ENCODE measurements around the gene SLC38A3.

Gene SLC38A3

DNA sequence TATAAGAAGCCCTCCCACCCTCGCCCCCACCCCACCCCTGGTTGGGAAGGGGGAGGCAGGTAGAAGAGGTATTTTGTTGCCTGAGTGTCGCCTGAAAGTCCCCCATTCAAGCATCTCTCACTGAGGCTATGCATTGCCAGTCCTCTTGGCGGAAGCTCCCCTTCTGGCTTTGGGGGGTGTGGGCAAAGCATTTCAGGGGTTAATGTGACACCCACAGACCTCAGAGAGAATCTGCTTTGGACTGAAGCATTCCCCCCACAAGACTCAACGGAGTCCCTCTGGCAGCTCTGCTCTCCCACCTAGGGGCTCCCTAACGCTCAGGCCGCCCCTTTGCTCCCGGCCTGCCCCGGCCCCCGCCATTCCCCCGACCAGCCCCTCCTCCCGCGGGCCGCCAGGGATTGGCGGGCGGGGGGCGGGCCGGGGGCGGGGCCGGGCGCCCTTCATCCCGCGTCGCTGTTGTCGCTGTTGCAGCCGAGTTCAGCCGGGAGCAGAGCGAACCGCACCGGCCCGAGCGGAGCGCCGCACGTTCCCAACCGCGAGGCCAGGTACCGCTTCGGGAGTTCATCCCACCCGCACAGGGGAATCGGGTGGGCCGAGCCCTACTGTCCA lies at the start of gene SLC38A3:
Gene SLC38A3 (plus strand): TSS at position 468 of the 609 bp plus-strand sequence. CDS start 8,929 bp downstream, outside the sequence.
- no peak for DNase-seq (ENCODE audit: low spot score)

DNA sequence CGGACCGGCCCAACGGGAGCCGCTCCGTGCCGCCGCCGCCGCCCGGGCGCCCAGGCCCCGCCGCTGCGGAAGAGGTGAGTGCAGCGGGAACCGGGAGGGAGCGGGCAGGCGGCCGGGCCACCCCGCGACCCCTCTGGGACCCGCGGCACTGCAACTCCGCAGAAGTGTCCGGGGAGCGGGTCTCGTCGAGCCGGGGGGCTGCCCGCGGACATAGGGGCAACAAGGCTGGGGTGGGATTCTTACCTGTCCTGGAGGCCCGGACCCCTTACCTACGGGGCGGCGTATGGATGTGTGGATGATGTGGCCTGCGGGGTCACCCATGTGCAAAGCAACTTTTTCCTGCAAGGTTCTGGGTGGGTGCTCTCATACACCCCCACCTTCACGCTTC lies 49.6 kb upstream of the SLC38A3 start:
- DNase-seq (ENCODE audit: low spot score): no peak

DNA sequence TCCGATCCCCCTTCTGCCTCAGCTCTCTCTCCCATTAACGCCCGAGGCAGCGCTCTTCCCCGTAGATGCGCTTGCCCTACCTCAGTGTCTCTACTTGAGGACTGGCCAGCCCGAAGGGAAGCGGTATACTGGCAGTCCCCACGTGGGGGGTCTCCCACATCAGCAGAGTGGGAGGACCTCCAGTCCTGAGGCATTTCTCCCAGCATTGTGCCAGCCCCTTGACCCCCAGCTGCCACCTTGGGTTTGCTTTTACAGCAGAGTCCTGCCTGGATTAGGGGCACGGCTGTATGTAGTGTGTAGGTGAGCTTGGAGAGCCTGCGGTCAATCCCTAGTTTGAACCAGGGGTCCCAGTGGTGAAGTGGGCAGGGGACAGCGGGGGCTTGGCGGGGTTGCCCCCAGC lies 49.2 kb upstream of the SLC38A3 start:
- DNase-seq (ENCODE audit: low spot score): no peak

DNA sequence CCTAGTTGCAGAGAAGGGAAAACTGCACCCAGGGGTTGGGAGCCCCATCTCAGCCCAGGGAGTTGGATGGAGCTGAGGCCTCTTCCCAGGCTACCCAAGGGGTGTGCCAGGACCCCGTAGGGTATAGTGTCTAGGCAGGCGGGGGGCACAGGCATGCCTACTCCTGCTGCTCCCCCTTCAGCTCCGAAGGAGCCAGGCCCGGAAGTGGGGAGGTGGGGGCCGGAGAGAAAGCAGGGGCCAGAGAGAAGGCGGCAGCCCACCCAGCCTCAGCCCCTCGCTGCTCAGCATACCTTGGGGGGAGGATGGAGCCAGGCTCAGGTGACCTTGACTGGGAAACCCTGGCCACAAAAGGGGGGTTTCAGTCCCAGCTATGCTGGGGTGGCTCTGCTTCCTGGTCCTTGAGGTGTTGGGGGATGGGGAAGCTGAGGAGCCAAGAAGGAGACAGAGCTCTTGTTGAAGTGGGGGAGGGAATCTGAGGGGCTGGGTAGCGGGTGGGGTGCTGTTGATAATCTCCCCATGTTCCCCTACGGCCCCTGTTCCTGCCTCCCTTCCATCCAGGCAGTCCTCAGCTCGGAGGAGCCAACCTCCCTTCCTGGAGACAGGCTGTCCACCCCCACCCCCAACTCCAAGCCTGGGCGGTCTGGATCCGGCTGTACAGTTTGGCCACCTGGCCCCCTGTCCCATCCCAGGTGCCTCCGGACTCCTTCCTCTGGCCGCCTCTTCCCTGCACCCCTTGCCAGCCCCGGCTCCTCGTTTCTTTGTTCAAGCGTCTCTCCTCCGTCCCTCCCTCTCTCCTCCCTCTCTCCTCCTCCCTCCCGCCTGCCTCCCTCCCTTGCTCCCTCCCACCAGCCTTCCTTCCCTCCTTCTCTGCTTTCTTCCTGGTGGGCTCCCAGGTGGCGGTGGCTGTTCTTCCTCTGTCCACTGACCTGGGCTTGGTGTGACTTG lies 48.2 kb upstream of the SLC38A3 start:
- DNase-seq (ENCODE audit: low spot score): peak; percentile 44

DNA sequence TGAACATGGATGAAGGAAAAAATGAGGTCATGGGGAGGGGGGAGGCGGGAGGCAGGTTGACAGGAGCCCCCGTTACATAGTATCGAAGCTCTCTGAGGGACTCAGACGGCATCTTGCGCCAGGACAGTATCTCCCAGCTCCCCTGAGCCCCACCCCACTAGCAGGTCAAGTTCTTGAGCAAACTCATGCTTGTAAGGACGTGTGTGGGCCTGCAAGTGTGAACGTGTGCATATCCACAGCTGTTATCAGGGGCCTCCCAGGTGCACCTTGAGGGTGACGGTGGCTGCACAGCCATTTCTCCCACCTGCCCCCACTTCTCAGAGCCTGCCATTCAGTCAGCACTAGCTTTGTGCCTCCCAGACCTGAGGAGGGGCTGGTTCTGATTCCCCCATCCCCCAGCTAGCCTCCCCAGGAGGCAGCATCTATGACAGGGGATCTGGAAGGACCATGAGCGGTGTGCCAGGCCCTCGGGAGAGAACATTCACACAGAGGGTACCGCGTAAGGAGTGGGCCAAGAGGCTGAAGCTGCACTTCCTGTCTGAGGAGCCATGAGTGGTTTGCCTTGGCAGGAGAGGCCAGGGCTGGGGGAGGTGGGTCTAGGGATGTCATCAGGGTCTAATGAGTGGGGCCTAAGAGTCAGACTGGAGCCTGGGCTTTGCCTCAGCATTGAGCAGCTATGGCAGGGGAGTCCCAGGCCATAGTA lies 47.1 kb upstream of the SLC38A3 start:
- no peak for DNase-seq (ENCODE audit: low spot score)

DNA sequence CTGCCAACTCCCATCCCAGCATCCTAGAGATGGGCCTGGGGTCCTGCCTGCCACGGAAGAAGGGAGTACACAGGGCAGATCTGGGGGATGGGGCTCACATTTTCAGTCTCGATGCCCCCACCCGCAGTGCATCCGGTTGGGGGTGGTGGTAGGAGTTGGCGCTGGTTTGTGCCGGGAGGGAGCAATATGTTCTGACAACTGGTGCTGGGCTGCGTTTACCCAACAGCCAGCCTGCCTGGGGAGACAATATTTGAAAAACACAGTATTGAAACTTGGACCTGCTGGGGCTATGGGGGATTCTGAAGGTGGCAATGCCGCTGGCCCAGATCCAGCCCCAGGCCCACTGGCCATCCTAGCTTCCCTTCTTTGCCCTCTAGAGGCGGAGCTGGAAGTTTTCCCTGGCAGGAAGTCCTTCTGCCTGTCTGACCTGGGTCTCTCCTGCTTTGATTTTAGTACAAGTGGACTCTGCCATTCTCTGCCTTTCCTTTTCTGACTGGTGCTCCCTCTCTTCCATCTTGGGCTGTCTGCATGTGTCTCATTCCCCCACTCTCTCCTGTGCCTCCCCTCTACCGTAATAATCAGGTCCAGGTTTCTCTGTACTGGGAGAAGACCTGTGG lies 46.4 kb upstream of the SLC38A3 start:
- DNase-seq (ENCODE audit: low spot score): no peak

DNA sequence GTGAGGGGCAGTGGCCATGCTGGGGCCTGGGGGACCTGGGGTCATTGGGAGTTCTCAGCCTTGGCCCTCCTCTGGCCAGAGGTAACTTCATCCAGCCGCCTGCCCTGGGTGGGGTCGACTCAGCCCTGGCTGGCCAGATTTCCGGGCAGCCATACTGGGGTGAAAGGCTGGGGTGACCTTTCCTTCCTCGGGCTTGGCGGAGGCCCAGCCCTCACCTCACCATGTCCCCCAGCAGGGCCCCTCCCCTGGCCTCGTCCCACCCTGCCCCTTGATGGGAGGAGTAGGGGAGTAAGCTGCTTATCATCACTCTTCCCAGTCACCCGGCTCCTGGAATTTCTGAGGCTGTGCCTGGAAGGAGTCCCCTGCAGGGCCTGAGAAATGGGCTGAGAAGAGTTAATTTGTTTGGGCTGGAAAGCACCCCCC lies 44.5 kb upstream of the SLC38A3 start:
- no peak for DNase-seq (ENCODE audit: low spot score)

DNA sequence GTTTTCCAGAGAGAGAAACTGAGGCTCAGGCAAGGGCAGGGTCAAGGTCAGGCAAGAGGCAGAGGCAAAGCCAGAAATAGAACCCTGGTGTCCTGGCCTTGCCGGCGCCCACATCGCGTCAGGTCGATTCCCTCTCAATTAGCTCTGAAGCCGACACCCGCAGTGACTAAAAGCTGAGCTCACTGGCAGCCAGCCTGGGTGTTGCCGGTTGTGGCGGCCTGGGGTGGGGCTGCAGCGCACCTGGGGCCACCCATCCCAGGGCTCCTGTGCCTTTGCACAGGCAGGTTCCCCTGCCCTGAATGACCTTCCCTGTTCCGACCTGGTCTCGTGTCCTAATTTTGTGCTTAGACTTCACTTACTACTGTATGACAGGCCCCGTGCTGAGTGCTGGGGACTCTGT lies 43.8 kb upstream of the SLC38A3 start:
- DNase-seq (ENCODE audit: low spot score): no peak

DNA sequence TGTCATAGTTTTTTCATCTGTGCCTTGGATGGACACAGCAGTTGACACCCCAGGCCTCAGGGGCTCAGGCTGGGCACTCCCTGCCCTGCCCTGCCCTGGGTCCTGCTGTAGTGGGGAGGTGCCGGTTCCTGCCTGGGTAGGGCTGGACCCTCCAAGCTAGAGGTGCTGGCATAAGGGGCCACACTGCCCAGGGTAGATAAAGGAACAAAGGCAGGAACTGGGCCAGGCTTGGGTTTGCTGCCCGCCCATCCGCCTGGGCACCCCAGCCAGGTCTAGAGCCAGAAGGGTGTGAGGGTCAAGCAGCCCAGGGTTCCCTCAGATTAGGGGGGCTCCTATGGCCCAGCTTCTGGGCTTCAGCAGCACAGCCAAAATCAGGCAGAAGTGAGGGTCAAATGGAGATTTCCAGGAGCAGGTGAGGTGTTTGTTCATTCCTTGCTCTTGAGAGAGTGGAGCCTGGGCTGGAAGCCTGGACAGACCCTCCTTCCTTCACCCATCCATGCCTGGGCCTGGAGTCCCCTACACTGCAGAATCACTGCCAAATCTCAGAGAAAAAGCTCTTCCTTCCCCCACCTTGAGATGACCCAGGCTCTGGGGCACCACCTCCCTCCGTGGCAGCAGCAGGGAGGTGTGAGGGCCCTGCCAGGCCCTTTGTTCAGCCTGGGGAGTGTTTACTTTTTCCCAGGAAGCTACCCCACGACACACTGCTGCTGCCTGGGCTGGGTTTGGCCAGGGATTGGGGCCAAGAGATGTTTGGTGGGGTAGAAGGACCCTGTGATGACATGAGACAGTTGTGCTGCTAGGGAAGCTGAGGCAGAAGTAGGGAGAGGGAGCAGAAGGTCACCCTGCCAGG lies 42.8 kb upstream of the SLC38A3 start:
- DNase-seq (ENCODE audit: low spot score): no peak

DNA sequence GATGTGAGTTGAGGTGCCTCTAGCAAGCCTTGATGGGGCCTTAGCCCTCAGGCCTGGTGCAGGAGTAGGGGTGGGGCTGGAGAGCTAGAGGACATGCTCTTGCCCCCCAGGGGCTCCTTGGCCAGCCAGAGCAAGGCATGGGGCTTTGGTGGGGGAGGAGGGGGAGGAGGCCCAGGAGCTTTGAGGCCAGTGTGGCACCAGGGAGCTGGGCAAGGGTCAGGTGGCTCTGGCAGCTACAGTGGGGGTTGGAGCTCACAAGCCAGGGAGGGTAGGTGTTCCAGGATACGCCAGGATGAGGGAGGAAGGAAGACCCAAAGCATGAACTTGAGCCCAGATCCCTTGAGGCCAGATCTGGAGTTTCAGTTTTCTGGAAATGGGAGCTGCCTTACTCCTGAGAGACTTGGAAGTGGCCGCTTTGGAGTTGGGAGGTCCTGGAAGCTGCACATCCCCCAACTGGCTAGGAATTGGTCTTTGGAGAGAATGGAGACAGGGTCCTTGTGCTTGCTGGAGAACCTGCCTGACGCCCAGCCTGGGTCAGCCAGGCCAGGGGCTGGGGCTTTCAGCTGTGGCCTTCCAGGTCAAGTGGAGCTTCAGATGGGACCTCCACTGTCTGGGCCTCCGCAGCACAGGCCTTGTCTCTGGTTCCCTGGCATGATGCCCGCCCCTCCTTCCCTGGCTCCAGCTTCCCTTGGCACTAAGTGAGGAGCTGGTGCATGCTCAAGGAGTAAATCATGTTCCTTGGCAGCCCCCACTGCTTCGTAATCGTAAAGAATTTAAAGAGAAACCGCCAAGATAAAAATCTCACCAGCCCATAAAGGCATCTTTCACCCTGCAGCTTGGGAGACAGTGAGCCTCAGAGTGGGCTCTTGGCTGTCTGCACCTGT lies 41.3 kb upstream of the SLC38A3 start:
- DNase-seq (ENCODE audit: low spot score): peak; percentile 96

DNA sequence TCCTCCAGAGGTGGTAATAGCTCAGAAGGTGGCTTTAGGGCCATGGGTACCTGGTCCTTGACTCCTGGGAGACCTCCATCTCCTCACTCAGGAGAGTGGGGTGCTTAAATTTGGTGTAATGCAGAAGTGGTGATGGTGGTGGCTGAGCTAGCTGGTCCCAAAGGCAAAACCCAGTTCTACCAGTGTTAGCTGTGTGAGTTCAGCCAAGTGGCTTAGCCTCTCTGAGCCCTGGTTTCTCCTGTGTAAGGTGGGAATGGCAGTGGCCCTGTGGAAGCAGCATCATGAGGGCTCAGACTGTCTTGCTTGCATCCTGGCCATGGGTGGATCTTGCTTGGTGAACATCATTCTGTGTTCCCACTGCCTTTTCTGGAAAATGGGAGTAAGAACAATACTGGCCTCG lies 40.6 kb upstream of the SLC38A3 start:
- DNase-seq (ENCODE audit: low spot score): no peak

DNA sequence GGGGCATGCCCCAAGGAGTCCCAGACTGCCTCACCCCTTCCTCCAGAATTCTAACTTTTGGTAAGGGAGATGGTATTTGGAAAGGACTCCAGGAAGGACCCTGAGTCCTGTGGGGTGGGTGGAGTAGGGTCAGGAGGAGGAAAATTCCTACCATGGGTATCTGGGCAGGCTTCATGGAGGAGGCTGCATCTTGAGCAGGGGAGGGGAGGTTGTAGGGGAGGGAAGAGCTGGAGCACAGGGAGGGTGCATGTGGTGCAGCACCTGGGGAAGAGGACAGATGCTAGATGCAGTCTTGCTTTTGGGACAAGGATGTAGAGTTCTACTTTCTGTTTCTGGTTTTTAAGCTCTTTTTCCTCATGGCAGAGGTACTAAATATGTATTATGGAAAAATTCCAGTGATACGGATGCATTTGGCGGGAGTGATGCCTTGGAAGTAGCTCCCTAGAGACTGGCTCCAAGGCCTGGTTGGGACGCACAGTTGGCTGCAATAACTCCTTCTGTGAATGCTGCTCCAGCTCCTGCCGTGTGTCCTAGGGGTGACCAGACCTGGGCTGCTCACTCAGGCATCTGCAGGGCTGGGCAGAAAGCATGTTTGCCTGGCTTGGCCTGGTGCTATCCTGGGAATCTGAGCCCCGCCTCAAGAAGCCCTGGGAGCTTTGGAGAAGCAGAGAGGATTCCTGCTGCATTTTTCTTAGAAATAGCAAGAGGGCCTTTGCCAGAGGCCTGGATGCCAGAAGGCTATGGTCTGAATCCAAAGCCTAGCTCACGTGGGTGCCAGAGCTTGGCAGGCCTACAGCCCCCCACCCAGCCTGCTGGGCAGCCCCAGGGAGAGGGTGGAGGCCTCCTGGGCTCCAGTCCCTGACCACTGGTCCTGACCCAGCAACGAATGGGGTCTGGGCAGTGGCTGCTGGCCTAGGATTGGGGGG lies 39.8 kb upstream of the SLC38A3 start:
- peak; percentile 76 for DNase-seq (ENCODE audit: low spot score)

DNA sequence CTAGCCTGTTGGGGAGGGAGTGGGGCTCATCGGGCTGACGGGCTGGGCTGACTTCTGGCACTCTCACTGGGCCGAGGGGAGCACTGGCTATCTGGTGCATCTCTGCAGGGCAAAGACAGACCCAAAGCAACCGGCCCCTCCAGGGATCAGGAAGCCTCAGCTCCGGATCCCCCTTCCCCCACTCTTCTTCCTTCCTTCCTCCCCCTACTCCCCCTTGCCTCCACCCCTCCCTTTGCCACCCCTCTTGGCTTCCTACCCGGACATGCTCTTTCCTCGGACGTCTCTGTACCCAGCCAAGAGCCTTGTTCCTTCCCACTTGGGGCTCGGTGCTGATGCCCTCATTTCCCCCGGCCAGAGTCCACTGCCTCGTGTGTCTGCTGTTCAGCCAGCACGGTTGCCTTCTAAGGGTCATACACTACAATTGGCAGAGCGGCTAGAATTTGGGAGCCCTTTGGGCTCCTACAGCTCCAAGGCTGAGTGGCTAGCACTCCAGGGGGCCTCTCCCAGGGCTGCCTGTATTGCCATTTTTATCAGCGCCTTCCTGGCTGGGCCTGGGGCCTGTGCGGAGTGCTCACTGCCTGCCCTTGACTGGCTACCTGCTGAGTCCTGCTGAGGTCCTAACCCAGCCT lies 39.0 kb upstream of the SLC38A3 start:
- DNase-seq (ENCODE audit: low spot score): no peak

DNA sequence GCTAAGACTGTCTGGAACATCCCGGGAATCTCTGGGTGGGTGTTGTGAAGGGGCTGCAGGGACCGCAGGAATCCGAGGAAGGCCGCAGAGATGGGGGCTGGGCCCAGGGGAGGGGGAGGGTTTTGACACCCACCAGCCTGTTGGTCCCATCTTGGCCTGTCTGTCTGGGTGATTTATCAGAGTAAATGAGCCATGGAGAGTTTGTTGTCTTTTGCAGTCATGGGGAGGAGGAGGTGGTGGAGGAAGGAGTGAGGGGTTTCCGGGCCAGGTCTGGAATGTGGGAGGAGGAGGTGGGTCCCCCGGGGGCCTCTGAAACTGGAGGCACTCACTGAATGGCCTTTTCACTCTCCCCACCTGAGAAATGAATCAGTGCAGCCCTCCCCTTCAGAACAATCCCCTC lies 38.5 kb upstream of the SLC38A3 start:
- no peak for DNase-seq (ENCODE audit: low spot score)

DNA sequence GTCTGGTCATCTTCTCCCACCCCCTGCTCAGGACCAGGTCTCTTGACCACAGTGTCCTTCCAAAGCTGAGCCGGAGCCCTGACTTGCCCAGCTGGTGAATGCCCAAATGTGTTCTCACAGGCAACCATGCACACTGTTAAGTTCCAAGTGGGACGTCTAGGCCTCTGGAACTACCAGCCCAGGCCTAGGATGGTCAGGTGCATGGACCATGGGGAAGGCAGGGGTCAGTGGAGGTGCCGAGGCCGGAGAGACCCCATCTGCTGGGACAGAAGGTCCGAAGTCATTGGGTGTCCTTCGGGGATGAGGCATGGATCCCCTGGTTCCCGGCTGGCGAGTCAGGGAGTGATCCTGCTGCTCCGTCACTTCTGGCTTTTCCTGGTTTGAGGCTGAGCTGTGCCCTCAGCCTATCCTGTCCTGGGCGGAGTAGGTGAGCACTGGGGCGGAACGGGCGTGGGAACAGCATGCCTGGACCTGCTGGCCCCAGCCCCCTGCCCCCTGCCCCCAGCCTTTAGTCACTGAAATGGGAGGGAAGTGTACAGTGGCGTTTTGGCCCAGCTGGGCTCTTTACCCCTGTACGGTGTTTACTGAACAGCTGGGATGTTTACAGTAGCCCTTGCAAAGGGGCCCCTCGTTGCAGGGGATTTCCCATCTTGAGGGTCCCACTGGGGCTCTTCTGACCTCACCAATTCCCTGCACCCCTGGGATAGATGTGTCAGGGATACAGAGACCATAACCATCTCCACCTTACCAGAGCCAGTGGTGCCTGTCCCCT lies 37.8 kb upstream of the SLC38A3 start:
- DNase-seq (ENCODE audit: low spot score): no peak

DNA sequence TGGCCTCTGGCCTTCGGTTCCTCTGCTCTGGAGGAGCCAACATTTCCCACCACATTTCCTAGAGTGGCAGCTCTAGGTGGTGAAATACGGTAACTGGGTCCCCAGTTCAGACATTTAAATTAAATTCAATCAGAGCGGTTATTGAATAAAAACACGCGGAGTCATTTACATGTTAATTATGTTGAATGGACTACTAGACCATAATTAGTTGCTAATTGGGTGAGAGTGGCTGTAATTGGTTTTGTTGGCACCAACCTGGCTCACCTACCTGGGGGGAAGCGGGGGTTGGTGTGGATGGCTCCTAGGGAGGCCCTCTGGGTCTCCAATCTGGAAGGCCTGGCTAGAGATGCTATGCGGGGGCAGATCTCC lies 37.2 kb upstream of the SLC38A3 start:
- no peak for DNase-seq (ENCODE audit: low spot score)

DNA sequence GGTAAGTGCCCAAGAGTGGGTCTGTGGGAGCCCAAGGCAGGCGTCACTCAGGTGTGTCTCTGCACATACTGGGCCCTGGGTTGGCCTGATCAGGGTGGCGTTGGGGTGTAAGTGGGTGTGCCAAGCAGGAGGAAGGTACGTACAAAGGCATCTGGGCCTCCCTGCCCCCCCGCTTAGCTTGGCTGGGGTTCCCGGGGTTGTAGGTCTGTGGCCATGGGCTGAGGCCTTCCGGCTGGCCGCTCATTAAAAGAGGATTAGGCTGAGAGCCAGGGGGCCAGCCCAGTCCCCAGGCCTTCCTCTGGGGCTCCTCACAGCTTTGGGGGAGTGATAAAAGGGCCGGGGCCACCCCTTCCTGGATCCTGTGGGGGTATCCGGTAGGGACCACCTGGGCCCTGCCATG lies 36.7 kb upstream of the SLC38A3 start:
- no peak for DNase-seq (ENCODE audit: low spot score)

DNA sequence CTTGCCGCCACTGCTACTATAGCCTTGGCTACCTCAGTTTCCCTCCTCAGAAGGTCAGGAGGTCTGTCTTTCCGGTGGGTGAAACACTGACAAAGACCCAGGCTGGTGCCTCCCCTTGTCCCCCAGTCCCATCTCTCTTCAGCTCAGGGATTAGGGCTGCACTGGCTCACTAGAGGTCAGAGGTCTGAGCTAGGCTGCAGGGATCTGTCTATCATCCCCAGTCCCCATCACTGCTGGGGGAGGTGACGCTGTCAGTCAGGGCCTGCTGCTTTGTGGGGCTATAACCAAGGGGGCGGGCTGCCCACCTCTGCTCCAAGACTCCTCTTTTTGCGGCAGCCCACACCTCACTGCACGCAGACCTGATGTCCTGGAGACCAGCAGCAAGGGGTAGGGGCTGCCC lies 36.3 kb upstream of the SLC38A3 start:
- DNase-seq (ENCODE audit: low spot score): no peak
